GM19099 (cell line): ENCODE measurements around the gene PPFIA2.

Source experiments
- POLR2A ChIP-seq: IDR thresholded peaks from 3 replicates; pipeline ENCODE4 v1.6.1; 2011; ENCODE audit warnings: low read depth; ENCODE audit not compliant: insufficient read length; ENCODE audit errors: extremely low read depth

PPFIA2 gene

DNA sequence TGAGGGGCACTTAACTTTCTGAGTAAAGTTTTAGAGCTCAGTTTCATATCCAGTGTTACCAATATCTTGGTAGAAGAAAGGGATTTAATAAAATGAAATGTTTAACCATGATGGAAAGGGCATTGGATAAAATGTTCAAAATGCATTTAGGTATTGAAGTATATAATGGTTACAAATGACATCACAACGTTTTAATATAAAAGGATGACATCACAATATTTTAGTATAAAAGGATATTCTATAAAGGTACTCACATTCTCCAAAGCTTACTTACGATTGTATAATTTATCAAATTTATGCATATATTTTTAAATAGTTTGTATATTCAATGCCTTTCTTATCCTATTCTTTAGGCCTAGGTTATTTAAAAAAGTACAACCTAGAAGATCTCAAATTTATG is 226.1 kb downstream of the PPFIA2 start:
- no peak for TF ChIP-seq POLR2A

DNA sequence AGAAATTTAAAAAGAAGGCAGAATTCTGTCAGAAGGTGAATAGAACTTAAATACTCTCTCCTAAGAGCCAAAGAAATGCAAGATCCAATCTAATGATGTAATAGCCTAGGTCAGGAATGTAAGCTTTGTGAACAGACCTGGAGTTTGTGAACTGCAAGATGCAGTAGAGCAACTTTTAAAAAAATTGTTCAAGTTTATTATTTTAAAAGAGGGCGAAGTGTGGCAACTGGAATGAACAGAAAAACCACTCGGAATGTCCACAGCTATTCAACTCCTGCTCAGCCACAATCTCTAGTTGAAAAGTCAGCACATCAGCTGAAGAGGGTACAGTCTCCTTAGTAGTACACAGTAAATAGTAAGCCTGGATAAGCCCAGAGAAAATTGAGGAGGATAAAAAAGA is 228.8 kb downstream of the PPFIA2 start:
- TF ChIP-seq POLR2A: no peak

DNA sequence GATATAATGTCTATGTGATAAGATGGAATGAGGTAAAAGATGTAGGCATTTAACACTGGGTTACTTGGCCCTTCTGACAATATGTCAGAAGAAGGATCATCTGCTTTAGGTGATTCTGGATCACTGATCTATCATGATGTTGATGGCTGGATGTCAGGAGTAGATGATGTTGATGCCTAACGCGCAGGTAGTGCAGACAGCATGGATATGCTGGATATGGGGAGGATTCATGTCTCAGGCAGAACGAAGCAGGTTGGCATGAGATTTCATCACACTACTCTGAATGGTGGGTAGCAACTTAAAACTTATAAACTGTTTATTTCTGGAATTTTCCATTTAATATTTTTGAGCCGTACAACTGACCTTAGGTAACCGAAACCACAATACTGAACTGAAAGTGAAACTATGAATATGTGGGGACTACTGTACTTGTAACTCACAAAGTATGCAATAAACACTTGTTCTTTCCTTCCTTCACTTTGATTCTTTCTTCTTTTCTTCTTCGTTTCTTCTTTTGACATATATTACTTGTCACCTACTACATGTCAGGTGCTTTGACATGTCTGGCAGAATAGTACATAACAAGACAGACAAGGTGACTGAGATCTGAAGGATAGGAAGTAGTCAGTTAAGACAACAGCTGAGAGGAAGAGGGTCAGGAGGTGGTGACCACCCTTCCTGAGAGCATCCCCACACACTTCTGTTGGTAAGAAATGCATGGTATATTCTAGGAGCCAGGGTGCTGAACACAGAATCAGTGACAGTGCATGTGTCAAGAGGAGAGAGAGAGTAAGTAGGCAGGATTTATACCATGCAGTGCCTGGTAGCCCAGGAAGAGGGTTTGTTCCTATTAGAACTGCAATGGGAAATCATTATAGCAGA is 238.8 kb downstream of the PPFIA2 start:
- TF ChIP-seq POLR2A: no peak

DNA sequence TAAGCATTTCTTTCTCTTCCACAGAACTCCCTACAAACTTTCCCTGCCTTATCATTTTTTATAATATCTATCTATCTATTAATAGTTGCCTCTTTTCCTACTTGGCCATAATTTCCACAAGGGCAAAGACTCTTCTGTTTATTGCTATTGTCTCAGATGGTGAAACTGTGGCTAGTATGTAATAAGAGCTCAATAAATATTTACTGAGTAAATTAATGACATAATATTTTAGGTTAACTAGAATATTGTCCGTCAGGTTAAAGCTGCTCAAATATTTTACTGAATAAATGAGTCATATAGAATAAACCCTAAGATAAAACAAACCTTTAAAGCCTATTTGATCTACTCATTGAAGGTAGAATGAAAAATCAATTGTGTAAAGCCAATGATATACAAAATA is 240.5 kb downstream of the PPFIA2 start:
- no peak for TF ChIP-seq POLR2A

DNA sequence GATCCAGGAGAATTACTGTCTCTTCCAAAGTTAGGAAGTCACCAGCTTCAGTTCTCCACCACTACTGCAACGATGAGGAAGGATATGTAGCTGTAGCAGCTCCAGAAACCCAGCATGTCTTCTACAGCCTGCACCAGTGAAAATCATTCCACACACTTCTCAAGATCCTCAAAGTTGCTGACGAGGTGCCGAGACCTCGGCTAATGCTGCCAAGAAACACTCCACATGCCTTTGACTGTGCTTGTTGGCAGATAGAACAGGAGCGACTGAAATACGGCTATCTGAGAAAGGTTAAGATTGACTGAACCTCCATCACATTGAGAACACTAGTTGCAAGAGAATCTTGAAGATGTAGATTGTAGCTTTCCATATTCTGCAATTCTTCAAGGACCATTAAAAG is 241.9 kb downstream of the PPFIA2 start:
- no peak for TF ChIP-seq POLR2A

DNA sequence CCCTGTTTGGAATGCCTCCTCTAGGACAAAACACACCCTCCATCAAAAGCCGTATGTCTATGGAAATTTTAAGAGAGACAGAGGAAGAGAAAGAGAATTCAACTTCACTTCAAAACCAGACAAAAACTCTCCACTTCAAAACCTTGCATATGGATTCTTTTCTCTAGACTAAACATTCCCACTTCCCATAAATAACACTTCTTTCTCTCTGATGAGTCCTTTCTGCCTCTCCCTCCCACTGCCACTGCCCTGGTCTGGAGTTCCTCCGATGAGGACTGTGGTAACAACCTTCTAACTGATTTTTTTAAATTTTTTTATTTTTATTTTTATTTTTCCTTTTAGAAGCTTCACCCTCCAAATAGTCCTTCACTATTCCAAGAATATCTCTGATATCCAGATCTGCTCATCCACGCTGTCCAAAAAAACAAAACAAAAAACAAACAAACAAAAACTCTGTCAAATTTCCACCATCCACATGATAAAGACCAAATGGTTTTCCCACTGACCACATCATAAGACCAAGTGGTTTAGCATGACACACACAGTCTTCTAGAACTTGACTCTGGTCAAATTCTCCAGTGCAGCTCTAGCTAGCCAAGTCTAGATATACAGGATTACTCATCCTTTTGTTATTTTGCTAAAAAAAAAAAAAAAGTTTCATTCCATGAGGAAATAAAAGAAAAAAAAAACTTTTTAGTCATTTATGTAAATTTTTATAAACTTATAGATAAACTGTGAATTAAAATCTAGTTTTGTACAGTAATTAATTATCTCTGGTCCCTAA is 256.0 kb downstream of the PPFIA2 start:
- TF ChIP-seq POLR2A: no peak

DNA sequence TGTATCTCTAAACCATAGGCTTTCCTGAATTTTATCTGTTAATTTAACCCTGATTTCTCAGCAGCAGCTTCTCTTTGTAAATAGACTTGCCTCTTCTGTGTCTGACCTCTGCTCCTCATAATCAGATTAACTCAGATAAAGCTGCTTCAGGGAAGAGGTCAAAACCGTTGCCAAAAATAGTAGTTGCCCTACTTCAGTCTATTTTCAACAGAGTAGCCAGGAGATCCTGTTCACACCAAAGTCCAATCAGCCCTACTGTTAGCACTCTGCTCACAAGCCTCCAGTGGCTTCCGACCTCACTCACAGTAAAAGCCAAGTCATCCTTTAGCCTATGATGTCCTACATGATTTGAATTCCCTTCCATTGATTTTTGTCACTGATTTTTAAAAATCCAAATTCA is 258.4 kb downstream of the PPFIA2 start:
- no peak for TF ChIP-seq POLR2A

DNA sequence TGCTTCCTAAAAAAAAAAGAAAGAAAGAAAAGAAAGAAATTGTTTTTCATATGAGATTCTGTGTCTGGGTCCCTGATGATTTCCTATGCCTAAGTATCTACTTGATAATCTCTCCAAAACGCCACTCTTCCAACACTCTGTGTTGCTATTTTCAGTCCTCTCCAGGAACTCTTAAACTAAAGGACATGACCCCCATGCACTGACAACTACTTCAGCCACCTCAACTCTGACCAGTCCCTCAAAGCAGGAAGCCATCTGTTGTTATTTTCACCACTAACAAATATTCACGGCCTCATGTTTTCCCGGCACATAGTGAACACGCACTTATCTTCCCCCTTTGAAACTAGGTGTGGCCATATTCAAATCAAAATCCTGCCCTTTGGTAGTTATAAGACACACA is 259.3 kb downstream of the PPFIA2 start:
- no peak for TF ChIP-seq POLR2A

DNA sequence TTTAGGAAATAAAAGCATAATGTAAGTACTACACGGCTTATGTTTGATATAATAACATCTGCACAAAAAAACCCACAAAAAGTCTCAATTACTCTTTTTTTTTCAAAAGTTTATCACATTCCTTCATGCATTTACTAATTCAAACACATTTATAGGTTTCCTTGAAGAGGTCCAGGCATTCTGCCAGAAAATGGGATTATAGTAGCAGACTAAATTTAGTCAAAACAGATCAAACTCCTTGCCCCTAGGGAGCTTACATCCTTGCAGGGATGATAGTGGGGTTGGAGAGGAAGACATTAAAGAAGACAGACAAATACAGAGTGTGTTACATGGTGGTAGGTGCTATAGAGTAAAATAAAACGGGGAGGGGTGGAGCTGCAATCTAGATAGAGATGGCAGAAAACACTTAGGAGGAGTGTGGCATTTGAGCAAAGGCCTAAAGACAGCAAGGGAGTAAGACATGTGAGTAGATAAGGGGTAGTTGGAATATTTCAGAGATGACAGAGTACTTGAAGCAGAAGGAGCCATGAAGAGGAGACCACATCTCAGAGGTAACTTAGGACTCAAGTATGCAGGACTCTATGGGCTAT is 266.9 kb downstream of the PPFIA2 start:
- no peak for TF ChIP-seq POLR2A

DNA sequence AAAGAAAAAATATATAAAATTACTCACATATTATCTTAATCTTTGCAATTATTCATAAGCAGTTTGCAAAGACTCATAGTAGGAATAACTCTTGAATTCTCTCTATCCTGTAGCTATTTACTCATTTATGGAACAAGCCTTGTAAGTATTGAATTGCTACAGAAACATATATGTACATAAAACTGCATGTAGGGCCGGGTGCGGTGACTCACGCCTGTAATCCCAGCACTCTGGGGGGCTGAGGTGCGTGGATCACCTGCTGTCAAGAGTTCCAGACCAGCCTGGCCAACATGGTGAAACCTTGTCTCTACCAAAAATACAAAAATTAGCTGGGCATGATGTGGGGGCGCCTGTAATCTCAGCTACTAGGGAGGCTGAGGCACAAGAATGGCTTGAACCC is 286.2 kb downstream of the PPFIA2 start:
- TF ChIP-seq POLR2A: no peak

DNA sequence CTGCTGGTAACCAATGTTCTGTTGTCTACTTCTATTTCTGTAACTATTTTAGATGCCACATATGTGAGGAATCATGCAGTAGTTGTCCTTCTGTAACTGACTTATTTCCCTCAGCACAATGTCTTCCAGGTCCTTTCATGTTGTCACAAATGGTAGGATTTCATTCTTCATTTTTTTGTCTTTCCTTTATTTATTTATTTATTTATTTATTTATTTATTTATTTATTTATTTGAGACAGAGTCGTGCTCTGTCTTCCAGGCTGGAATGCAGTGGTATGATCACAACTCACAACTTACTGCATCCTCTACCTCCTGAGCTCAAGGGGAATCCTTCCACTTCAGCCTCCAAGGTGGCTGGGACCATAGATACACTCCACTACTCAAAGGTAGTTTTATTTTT is 288.2 kb downstream of the PPFIA2 start:
- no peak for TF ChIP-seq POLR2A

DNA sequence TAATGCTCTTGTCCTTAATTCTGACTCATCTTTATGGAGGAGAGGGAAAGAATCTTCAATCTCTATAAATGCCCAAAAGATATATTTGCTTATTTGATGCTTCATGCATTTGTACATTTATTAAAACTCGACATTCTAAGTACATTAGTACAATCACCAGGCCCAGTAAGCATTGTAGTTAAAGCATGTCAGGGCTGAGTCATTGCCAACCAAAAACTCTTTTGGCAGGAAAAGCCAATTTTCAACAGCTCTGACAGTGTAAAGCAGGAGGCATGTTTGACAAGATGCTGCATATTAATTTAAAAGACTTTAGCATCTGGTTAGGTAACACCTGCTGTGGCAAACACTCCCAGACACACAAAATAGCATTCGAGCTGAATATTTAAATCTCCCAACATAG is 290.9 kb downstream of the PPFIA2 start:
- no peak for TF ChIP-seq POLR2A

DNA sequence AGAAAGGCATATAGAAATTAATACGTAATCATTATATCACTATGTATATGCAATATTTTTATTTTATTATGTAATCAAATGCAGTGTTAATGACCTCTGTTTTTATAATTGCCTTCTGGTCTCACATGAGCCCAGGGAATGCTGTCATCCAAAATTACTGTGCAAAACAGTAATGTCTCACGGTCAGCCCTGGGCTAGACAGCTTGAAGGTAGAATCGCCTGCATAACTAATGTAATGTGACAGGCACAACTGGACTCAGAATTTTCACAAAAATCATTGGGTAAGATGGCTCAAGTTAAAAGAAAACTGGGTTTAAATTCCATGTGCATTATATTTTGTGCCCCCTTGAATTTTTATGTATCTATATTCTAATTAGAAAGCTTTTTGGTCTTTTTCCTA is 293.3 kb downstream of the PPFIA2 start:
- no peak for TF ChIP-seq POLR2A

DNA sequence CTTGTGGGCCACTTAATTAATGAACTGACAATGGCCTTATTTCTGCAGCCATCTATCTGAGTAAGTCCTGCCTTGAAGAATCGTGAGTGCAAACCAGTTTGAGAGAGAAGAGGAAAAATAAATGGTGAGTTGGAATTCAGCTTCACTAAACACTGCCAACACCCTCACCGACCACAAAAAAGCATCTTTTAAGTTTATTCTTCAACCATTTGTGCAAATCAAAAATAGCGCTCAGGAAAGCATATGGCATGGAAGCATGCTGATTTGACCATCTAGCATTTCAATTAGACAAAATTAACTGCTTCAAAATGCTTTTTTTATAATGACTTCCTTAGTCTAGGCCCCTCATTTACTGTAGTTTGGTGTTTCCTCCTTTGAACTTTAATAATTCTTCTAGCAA is 294.0 kb downstream of the PPFIA2 start:
- TF ChIP-seq POLR2A: no peak

DNA sequence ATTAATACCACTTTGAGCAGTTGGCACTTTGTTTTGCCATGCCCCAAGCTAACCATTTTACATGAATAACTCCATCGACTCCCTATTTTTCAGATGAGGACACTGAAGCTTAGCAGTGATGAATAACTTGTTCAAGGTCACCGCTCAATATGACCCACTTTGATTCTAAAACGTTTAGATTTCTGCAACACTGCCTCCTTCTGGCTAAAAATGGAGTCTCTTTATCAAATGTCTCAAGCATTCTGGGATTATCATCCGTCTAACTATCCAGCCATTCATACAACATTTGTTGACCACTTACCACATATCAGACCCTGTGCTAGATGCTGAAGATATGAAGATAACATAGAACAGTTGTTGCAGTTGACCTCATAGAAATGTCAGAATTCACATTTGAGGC is 298.0 kb downstream of the PPFIA2 start:
- TF ChIP-seq POLR2A: no peak

DNA sequence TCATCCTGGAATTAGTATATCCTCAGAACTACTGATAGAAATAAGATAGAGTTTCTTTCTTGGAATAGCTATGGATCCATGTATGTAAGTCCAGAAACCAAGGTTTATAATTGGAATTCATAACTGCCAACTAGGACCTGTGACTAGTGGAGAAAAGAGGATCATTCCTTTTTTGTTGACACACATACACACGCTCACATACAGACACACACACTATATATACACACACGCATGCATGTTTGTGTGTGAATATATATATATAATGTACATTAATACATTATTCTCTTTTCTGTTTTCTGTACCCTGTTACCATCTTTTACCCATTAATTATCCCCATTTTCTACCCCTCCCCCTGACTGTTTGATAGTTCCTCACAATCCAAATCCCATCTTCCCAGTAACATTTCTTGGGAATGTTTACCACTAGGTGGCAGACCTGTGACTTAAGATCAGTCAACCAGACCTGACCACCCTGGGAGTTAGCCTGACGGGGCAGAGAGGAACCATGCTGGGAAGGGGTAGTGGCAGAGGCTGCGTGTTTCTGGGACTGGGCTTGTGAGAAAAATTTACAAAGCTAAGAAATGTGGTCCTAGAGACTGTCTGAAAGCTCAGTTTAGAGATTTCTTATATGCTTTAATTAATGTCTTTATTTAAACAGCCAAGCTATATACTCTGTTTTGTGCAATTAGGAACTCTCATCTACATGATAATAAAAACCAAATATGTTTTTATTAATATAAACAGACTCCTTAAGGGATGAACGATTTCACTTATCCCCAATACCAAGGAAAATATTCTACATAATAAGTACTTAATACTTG is 308.0 kb downstream of the PPFIA2 start:
- TF ChIP-seq POLR2A: no peak

DNA sequence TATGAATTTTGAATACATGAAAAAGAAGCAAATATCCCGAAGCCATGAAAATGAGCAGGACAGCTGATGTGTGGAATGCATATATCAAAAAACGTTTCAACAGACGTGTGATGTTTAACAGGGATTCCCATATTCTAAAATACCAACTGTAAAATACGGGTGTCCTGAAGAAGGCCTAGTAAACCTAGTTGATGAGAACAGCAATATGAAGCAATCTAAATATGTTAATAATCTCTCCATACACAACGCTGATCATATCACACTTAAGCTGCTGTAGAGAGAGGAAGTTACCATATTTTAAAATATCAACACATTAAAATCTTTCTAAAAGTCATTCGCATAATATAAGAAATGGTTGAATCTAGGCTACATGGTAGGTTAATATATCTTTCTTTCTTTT is 317.5 kb downstream of the PPFIA2 start:
- no peak for TF ChIP-seq POLR2A
